Measurements from ENCODE around the gene MUC13.

Gene MUC13

GRCh38 chr3:124938896-124939295 is 4.3 kb upstream of the MUC13 start (continued):
- TF ChIP-seq OSR1 (CRISPR knock-in tag; IDR thresholded peaks at IDR 0.05) (no peak), ZNF565 (CRISPR knock-in tag; conservative IDR thresholded peaks at IDR 0.05; ENCODE audit: low read depth) (no peak), TCF4 (CRISPR knock-in tag; IDR thresholded peaks at IDR 0.05; ENCODE audit: borderline replicate concordance) (no peak), GLIS3 (CRISPR knock-in tag; IDR thresholded peaks at IDR 0.05) (no peak), PPARA (CRISPR knock-in tag; IDR thresholded peaks at IDR 0.05; ENCODE audit: borderline replicate concordance) (no peak), ARNTL (CRISPR knock-in tag; IDR thresholded peaks at IDR 0.05; ENCODE audit: borderline replicate concordance, low read depth) (no peak), ESRRG (CRISPR knock-in tag; IDR thresholded peaks at IDR 0.05) (no peak), ISL1 (CRISPR knock-in tag; IDR thresholded peaks at IDR 0.05) (no peak), RARB (CRISPR knock-in tag; IDR thresholded peaks at IDR 0.05) (no peak), SNAI2 (CRISPR knock-in tag; IDR thresholded peaks at IDR 0.05) (no peak)
- TF ChIP-seq, protein P1, sequence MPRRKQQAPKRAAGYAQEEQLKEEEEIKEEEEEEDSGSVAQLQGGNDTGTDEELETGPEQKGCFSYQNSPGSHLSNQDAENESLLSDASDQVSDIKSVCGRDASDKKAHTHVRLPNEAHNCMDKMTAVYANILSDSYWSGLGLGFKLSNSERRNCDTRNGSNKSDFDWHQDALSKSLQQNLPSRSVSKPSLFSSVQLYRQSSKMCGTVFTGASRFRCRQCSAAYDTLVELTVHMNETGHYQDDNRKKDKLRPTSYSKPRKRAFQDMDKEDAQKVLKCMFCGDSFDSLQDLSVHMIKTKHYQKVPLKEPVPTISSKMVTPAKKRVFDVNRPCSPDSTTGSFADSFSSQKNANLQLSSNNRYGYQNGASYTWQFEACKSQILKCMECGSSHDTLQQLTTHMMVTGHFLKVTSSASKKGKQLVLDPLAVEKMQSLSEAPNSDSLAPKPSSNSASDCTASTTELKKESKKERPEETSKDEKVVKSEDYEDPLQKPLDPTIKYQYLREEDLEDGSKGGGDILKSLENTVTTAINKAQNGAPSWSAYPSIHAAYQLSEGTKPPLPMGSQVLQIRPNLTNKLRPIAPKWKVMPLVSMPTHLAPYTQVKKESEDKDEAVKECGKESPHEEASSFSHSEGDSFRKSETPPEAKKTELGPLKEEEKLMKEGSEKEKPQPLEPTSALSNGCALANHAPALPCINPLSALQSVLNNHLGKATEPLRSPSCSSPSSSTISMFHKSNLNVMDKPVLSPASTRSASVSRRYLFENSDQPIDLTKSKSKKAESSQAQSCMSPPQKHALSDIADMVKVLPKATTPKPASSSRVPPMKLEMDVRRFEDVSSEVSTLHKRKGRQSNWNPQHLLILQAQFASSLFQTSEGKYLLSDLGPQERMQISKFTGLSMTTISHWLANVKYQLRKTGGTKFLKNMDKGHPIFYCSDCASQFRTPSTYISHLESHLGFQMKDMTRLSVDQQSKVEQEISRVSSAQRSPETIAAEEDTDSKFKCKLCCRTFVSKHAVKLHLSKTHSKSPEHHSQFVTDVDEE (CRISPR knock-in tag; IDR thresholded peaks at IDR 0.05) = no peak

GRCh38 chr3:124937049-124937448 is 2.5 kb upstream of the MUC13 start:
- TF ChIP-seq ZNF565 (CRISPR knock-in tag; conservative IDR thresholded peaks at IDR 0.05; ENCODE audit: low read depth) = no peak
- TF ChIP-seq POU6F1 (CRISPR knock-in tag; IDR thresholded peaks at IDR 0.05; ENCODE audit: borderline replicate concordance, low read depth) = no peak
- no peak for TF ChIP-seq ESRRG (CRISPR knock-in tag; IDR thresholded peaks at IDR 0.05)
- no peak for TF ChIP-seq ZC3H10 (CRISPR knock-in tag; IDR thresholded peaks at IDR 0.05)
- no peak for TF ChIP-seq CREB5 (CRISPR knock-in tag; IDR thresholded peaks at IDR 0.05; ENCODE audit: low read depth)
- TF ChIP-seq, protein P1 (CRISPR knock-in tag; IDR thresholded peaks at IDR 0.05) = no peak
- TF ChIP-seq SNAI2 (CRISPR knock-in tag; IDR thresholded peaks at IDR 0.05) = no peak
- no peak for TF ChIP-seq OSR1 (CRISPR knock-in tag; IDR thresholded peaks at IDR 0.05)
- TF ChIP-seq ZFP30 (CRISPR knock-in tag; IDR thresholded peaks at IDR 0.05) = no peak
- no peak for TF ChIP-seq RARB (CRISPR knock-in tag; IDR thresholded peaks at IDR 0.05)
- no peak for TF ChIP-seq CSDC2 (CRISPR knock-in tag; IDR thresholded peaks at IDR 0.05)
- TF ChIP-seq, protein P2, sequence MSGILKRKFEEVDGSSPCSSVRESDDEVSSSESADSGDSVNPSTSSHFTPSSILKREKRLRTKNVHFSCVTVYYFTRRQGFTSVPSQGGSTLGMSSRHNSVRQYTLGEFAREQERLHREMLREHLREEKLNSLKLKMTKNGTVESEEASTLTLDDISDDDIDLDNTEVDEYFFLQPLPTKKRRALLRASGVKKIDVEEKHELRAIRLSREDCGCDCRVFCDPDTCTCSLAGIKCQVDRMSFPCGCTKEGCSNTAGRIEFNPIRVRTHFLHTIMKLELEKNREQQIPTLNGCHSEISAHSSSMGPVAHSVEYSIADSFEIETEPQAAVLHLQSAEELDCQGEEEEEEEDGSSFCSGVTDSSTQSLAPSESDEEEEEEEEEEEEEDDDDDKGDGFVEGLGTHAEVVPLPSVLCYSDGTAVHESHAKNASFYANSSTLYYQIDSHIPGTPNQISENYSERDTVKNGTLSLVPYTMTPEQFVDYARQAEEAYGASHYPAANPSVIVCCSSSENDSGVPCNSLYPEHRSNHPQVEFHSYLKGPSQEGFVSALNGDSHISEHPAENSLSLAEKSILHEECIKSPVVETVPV (CRISPR knock-in tag; IDR thresholded peaks at IDR 0.05) = no peak
- TF ChIP-seq ARNTL (CRISPR knock-in tag; IDR thresholded peaks at IDR 0.05; ENCODE audit: borderline replicate concordance, low read depth) = no peak
- no peak for TF ChIP-seq TOX (CRISPR knock-in tag; IDR thresholded peaks at IDR 0.05; ENCODE audit: borderline replicate concordance)
- TF ChIP-seq ISL1 (CRISPR knock-in tag; IDR thresholded peaks at IDR 0.05) = no peak
- no peak for TF ChIP-seq ZNF8 (CRISPR knock-in tag; IDR thresholded peaks at IDR 0.05)
- no peak for TF ChIP-seq TCF4 (CRISPR knock-in tag; IDR thresholded peaks at IDR 0.05; ENCODE audit: borderline replicate concordance)
- TF ChIP-seq ZFP3 (CRISPR knock-in tag; IDR thresholded peaks at IDR 0.05) = no peak
- TF ChIP-seq BACH2 (CRISPR knock-in tag; IDR thresholded peaks at IDR 0.05; ENCODE audit: borderline replicate concordance) = no peak
- no peak for TF ChIP-seq ZNF70 (CRISPR knock-in tag; IDR thresholded peaks at IDR 0.05)
- no peak for ATAC-seq
